HG03139 (cell line): ENCODE data around the gene COL15A1.

Source experiments
- ATAC-seq: cut with Tn5 transposase; IDR thresholded peaks from one replicate; pipeline ENCODE4 v1.9.1; 2021; ENCODE audit not compliant: unreplicated experiment

The COL15A1 gene

DNA sequence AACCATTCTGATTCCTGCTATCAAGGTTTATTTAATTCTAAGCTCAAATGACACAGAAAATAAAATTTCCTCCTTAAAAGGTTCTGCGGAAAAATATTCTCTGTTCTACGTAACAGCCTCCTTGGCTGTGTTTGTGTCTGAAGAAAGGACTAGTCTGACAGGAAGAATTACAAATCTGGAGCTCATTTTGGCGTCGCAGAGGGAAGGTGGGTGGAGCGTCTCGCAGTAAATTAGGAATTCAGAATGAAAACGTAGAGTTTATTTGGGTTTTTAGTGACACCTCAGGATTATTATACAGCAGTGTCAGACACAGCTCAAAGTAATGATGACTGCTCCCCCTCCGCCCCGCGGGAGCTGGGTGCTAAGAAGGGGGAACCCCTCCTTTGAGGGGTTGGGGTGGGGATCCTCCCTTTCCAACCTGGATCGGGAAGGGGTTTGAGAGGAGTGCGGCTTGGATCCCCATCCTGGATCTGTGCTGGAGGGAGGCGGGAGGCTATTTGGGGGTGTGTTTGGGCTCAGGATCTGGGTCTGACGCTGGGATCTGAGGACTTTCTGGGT, 160.3 kb downstream of the COL15A1 start:
- no peak for ATAC-seq

DNA sequence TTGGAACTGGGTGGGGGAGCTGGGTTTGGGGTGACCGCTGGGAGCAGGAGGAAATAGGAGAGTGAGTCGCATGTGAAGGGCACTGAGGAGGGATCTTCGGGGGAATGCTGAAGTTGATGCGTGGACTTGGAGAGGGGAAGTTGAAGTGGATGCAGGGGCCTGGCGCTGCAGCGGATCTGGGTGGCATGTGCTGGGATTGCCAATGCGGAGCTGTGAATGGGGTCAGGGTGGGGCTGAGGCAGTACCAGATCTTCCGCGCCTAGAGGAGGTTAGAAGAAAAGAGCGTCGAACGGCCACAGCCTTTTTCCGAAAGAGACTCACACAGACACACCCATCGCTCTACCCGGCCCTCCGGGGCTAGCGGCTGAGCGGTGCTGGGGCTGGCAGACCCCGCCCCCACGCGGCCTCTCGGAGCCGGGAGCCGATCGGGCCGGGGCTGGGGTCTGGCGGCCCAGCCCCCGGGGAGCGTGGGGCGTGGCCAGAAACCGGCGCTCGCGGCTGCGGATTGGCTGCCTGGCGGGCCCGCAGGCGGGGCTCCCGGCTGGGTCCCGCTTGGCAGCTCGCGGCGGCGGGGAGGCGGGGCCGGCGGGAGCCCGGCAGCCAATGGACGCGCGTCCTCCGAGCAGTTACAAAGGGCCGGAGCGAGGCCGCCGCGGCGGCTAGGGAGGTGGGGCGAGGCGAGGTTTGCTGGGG, 160.9 kb downstream of the COL15A1 start, which contains the start of gene TGFBR1:
Gene TGFBR1 (plus strand): TSS at position 655 of the 693 bp plus-strand sequence. CDS start 93 bp downstream, outside the sequence.
- ATAC-seq, result peak; percentile 89

DNA sequence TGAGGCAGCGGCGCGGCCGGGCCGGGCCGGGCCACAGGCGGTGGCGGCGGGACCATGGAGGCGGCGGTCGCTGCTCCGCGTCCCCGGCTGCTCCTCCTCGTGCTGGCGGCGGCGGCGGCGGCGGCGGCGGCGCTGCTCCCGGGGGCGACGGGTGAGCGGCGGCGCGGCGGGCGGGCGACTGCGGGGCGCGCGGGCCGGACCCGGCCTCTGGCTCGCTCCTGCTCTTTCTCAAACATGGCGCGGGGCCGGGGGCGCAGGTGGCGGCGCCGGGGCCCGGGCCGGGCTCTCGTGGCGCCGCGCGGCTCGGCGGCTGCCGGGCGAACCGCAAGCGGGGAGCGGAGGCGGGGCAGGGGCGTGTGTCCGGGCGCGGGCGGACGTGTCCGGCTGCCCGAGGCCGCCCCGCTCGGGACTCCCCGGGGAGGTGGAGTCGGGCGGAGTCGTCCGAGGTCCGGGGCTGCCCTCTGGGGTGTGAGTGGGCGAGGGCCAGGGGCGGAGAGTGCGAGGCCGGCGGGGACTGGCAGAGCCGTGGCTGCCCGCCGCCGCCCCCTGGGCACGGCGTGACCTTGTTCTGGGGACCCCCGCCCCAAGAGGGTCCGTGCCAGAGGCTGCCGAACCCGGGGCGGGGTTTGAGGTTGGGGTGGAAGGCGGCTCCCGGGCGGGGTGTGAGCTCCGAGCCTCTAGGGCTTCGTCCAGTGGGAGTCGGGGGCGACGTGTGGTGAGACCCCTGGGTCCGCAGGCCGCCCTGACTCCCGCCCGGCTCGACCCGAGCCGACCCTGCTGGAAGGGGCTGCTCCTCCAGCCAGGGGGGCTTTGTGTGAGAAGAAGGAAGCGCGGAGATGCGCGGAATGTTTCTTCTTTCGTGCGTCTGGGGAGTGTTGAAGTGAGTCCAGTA, 161.7 kb downstream of the COL15A1 start:
- peak; percentile 51 for ATAC-seq

DNA sequence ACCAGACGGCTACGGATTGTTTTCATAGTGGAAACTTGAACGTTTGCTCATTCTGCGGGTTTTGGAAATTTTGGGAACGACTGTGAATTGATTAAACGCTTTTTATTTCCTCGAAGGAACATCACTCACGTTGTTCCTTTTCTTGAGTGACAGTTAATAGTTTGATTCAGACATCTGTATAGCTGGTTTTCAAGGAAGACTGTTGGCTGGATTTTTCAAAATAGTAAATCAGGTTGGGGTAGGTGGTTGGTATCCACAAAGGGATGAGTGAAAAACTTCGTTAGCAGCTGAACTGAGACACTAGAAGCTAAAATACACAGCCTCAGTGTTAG, 162.3 kb downstream of the COL15A1 start:
- ATAC-seq, result no peak

DNA sequence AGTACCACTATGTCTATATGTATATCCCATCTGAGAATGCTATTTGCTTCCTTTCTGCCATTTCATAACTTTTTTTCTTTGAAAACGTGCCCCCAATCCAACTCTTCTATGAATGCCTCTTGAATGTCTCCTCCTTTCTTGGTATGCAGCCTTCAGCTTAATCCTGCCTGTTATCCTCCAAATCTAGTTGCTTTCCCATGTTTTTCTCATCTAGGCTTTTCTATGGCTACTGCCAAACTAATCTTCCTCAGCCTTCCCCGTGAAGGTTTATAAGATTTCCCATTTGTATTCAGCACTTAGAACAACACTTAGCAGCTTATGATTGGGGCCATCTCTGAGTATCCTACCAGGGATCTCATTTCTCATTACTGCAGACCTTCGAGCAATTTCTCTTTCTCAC, 163.7 kb downstream of the COL15A1 start:
- ATAC-seq, result no peak

DNA sequence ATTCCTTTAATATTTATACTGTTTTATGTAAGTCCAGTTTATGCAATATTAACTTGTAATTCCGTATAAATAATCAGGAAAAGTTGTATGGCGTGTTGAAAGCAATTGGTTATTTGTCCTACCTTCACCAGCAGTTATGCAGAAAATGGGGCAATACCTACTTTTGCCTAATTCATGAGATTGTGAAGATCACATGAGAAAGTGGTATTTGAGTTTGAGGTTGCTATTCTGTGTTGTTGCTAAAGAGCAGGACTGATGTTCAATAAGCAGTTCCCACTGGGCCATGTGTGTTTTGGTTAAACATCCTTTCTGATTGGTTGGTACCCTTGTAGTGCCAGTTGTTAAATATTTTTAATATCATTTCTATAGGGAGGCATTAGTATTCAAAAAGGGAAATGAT, 164.4 kb downstream of the COL15A1 start:
- no peak for ATAC-seq

DNA sequence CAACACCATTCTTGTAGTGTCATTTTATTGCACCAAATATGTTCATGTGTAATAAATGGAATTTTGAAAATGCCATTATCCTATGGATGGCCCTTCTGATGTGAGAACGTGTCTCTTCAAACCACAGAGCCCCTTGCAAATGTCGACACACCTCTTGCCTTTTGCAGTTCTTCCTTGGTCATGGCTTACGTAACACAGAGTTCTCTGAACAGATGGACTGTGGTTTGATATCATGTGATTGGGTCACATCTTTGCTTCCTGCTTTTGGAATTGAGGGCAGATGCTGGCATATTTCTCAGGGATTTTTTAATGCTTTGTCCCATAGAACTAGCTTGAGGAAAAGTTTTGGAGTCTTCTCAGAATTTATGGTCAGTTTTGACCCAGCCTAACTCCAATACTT, 165.8 kb downstream of the COL15A1 start:
- no peak for ATAC-seq

DNA sequence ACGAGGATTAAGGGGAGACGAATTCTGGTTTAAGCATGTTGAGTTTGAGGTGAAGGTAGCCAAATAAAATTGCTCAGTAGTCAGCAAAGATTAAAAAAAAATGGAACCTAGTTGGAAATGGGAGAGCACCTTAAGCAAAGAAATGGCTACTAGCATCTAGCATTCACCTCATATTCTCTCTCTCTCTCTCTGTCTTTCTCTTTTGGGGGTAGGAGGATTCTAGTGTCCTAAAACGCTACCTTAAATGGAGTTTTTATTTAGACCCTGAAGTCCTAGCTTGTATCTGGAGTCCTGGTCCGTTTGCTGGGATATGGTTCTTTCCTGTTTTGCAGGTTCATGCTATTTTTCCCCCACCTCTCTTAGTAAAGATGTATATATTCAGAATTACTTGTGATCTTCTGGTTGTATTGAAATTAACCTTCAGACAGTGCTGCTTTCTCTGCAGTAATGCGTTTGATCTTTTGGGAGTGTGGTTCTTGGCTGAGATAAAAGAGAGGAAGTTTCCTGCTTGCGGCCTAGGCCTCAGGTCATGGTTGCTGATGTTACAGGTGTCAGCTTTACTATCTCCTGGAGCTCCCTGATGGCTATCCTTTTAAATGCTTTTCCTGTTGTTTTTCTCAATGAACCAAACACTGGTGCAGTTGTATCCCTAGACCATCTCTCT, 169.2 kb downstream of the COL15A1 start:
- no peak for ATAC-seq

DNA sequence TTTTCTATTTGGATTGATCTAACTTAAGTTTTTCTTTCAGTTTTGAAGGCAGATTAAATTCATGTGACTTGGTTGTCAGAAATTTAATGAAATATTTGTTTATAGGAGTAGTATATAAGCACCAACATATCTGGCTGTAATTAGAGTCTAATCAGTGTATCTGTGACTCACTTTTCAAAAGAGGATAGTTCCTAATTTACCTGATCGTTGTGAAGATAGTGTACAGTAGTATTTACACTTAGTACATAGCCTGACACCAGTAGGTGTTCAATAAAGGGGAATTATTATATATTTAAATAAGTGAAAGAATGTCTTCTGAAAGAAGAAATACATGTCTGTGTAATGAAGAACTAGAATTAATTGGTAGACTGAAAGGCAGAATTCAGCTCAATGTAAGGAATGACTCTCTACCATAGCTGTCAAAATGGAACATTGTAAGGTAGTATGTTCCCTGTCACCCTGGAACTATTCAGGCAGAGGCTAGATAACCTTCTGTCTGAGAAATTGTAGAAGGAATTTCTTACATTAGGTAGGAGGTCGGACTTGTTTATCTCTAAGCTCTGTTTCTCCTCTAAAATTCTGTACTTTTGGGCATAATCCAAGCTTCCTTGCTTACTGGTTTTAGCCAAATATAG, 169.8 kb downstream of the COL15A1 start:
- ATAC-seq, result no peak

DNA sequence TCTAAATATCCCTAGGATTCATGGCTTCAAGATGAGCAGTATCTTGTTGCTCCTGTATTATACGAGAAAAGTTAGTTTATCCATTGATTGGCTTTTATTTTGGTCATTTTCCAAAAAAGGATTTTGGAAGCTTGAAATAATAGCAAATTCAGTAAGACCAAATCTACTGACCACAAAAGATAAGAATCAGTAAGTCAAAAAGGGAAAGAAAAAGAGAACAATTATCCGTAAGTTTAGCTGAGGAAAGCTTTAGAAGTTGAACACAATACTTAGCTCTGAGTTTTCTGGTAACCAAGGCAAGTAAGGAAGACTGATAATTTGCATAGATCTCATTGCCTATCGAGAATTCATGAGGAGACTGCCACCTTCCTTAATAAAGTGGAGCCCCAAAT, 170.3 kb downstream of the COL15A1 start:
- ATAC-seq, result no peak

DNA sequence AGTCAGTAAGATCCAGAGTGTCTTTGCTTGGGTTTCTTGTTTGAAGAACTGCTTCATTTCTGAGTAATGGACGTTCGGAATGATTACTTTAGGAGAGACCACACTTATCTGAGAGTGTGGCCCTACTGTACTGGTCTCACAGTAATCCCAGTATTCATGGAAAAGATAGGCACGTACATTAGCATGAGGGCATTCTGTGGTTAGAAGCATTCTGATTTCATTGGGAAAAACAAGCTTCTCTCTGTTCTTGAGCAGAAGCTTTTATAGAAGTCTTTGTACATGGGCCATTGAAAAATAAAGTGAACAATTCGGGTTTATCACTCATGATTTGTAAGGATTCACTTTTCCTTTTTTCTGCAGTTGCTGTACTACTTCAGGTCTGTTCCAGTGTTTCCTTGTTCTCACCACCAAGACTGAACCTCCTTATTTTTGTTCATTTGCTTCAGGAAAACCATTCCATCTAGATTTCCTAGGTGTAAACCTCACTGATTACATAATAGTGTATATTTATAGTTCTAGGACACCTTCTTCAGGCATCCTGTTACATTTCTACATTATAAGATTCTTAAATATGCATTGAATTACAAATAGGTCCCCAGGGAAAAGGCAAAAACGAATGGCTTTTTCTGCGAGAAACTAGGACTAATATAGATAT, 171.3 kb downstream of the COL15A1 start:
- no peak for ATAC-seq

DNA sequence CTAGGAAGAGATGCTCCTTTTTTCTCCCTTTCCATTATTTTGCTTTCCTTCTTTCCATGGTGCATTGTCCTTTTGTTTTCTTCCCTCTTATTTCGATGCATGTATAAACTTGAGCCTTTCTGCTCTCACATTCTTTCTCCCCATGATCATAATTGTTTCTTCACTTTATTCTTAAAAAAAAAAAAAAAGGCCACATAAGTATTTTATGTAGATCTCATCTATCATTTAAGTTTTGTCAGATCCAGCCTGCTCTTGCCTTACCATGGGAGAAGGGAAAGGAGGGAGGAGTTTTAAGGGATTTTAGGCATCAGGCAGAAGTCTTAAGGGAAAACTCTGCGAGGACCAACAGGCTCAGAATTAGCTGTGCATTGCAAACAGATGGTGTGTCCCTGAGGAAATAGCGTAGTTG, 172.3 kb downstream of the COL15A1 start:
- no peak for ATAC-seq

DNA sequence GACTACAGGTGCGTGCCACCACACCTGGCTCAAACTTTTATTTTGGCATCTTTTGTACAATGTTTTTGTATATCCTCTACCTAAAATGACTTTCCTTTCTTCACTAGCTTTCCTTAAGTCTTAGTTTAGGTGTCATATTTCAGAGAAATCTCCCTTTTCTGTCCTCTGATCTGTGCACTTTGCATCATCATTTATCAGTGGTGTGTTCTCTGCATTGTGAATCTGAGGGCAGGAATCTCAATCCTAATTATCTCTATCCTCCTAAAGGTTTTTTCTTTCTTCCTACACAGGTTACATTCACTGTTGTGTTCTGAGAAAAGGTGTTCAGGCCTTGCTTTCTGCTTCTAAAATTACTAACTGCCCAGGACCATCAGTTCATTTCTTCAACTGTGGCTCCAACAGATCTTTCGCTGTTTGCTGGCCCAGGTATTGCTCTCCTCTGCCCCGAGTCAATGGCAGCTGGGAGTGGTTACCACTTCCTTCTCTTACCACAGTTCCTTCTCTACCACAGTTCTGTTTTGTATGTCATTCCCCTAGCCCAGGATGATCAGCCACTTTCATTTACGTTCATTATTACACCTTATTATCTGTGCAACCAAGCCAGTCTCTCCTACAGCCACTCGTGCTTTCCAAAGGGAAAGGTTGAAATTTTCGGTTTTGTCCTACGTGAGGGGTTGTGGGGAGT, 175.2 kb downstream of the COL15A1 start:
- peak; percentile 98 for ATAC-seq

DNA sequence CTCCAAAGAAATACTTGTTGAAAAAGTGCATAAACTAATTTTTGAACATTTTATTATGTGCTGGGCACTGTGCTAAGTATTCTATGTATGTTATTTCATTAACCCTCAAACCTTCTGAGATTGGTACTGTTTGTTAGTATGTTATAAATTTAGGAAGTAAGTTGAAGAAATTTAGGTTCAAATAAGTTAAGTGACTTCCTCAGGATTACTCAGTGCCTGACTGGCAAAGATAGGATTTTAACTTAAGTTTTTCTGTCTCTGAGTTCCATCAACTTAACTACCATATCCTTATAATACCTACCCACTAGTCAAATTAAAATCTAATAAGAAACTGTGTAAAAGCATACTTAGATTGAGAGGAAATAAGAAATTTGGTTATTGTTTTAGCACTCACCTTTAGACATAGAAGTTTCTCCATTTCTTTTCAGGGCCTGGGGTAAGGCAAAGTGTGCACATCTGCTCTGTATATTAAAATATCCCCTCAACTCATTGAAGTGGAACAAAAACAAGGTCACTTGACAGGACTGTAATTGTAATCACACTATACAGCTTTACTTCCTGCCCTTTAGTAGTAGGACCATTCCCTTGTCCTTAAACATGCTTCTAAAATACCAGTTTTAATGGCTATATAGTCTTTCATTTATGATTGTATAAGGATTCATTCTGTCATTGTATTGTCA, 176.4 kb downstream of the COL15A1 start:
- no peak for ATAC-seq
